Measurements from ENCODE around the gene RPL31.

DNA sequence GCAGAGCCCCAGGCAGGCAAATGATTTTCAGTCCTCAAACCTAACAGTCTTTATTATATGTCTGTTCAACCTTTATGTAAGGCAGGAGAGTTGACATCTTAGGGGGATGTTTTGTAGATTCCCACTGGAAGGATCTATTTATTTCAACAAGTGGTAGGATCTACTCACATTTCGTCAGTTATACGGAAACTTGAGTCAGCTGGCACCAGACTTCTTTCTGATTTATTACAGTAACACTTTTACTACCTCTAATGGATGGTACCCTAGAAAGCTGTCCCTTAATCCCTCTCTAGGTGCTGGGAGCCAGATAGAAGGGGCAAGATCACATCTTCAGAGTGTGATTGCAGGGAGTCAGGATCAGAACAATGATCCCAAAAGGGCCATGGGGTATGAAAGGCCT, 2.1 kb upstream of the RPL31 start:
- TF ChIP-seq, protein P1, sequence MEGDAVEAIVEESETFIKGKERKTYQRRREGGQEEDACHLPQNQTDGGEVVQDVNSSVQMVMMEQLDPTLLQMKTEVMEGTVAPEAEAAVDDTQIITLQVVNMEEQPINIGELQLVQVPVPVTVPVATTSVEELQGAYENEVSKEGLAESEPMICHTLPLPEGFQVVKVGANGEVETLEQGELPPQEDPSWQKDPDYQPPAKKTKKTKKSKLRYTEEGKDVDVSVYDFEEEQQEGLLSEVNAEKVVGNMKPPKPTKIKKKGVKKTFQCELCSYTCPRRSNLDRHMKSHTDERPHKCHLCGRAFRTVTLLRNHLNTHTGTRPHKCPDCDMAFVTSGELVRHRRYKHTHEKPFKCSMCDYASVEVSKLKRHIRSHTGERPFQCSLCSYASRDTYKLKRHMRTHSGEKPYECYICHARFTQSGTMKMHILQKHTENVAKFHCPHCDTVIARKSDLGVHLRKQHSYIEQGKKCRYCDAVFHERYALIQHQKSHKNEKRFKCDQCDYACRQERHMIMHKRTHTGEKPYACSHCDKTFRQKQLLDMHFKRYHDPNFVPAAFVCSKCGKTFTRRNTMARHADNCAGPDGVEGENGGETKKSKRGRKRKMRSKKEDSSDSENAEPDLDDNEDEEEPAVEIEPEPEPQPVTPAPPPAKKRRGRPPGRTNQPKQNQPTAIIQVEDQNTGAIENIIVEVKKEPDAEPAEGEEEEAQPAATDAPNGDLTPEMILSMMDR (IDR thresholded peaks at IDR 0.05; ENCODE audit: poor library complexity) = no peak
- no peak for TF ChIP-seq EZH2 (IDR thresholded peaks at IDR 0.05; ENCODE audit: borderline replicate concordance)

All from hepatocyte (in vitro differentiated cells).